ENCODE measurements around the gene UMODL1. TPM values are rescaled to one million over a fixed set of nuclear protein-coding genes. Genes with fewer than 3 reads are reported as not detected.

Gene UMODL1
- total RNA-seq, 1 donor from 2014 or later: 0.09 TPM

DNA sequence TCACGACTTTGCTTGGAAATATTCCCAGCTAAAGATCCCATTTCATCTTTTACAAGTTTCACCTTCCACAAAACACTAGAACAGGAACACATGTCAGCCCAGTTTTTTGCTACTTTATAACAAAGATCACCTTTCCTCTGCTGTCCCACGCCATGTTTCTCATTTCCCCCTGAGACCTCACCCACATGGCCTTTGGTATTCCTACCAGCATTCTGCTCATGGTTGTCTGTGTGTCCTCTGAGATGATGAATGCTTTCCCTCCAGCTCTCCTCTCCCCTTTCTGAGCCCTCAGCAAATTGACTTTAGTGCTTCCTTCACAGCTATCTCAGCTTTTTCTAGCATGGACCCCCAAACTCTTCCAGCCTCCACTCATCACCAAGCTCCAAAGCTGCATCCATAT lies 115.5 kb downstream of the UMODL1 start:
- intact Hi-C loops (cut with micrococcal nuclease): no loop called here

- intact Hi-C loops (cut with micrococcal nuclease): loop anchor here (1.0 kb wide), 4 partner anchors 32 to 126 kb away; no protein-coding TSS in a partner anchor
Measured at GRCh38 chr21:42187976-42188653, 117.0 kb downstream of the UMODL1 start.

GRCh38 chr21:42188663-42189062 lies 117.5 kb downstream of the UMODL1 start:
- intact Hi-C loops (cut with micrococcal nuclease): loop anchor here (1.0 kb wide), 4 partner anchors 32 to 126 kb away; no protein-coding TSS in a partner anchor

- intact Hi-C loops (cut with micrococcal nuclease): no loop called here
Measured at GRCh38 chr21:42189431-42189830, 118.3 kb downstream of the UMODL1 start.

DNA sequence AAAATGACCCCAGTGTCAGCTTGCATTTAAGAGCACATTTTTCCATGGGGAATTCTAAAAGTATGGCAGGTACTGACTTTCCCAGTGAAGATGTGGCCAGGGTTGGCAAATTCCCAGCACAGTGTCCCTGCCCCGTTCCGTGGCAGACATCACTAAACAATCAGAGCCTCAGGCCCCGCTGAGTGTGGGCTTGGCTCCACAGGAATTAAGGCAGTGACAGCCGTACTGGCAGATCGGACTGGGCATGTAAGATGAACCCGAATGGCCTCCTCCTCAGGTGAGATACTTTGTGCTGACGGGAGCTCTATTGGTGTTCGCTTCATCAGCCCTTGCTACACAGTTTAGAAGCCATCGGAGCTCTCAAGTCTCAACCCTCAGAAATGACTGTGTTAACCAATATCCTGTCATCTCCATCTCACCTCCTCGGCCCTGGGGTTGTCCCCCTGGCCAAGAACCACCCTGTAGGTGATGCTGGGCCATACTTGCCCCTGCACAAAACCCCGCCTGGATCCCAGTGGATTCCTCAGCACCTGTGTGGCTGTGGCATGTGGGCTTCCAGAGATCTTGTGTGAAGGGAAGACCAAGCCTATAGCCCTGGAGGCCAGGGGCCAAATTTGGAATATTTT lies 118.9 kb downstream of the UMODL1 start:
- intact Hi-C loops (cut with micrococcal nuclease): loop anchor here (5.0 to 10.0 kb wide), 2 partner anchors 43 to 235 kb away; no protein-coding TSS in a partner anchor

DNA sequence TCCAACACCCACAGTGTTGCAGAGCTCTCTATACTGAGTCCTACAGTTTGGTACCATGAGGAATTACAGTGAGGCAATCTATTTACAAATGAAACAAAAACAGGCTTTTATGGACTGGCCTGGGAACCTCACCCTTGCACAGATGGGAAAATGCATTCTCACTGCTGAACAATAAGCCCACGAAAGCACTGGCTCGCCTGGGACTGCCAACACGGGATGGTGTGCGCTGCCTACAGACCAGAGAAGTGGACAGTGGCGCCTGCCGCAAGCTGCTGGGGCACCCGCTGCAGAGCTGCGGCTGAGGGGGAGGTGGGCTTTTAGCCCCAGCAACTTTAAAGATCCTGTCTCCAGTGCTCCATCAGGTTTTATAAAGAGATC lies 119.4 kb downstream of the UMODL1 start:
- intact Hi-C loops (cut with micrococcal nuclease): loop anchor here (5.0 to 10.0 kb wide), 2 partner anchors 43 to 234 kb away; no protein-coding TSS in a partner anchor

DNA sequence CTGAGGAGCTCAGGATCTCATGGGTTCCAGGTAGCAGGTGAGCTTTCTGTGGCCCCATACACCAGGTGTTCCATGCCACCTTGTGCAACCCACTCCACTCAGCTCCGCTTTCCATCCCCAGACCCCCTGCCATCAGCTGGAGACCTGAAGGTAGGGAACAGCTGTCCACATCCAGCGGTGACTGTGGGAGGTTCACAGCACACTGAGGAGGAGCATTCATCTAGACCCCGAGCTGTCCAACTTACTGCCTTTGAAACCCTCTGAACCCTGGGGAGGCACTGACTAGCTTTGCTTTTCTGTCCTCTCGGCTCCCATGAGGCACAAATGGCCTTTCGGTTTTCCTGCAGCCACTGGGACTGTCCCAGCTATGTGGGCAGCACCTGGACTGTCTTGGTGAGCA lies 119.9 kb downstream of the UMODL1 start:
- intact Hi-C loops (cut with micrococcal nuclease): loop anchor here (5.0 to 10.0 kb wide), 2 partner anchors 44 to 234 kb away; no protein-coding TSS in a partner anchor

- intact Hi-C loops (cut with micrococcal nuclease): loop anchor here (5.0 to 10.0 kb wide), 2 partner anchors 45 to 233 kb away; no protein-coding TSS in a partner anchor
Measured at GRCh38 chr21:42191696-42192595, 120.8 kb downstream of the UMODL1 start.

Other genes with a start within 250 kb of the UMODL1 start
- gene PRDM15, start 192.0 kb upstream of the UMODL1 start, total RNA-seq: 11.8 and 14.9 TPM in 2 replicates
- gene C2CD2, start 117.3 kb upstream of the UMODL1 start, total RNA-seq: 5.3 and 6.5 TPM in 2 replicates
- gene ZBTB21, start 61.0 kb upstream of the UMODL1 start, total RNA-seq: 16.3 and 19.2 TPM in 2 replicates
- gene ABCG1, start 147.8 kb downstream of the UMODL1 start, total RNA-seq: 11.3 and 12.4 TPM in 2 replicates
- not detected in 2 replicates for gene TFF3, start 244.1 kb downstream of the UMODL1 start, total RNA-seq